Activated naive CD8-positive, alpha-beta T cell treated with anti-CD3 and anti-CD28 coated beads, Interleukin-2, amount 10 ng/mL, durations not matched to agents 7 days and 5 days (primary cell): Measurements from ENCODE around the gene DEGS2. TPM values are rescaled to one million over a fixed set of nuclear protein-coding genes. Genes with fewer than 3 reads are reported as not detected.
"Not testable (repeated sequence)": the region's sequence is repeated elsewhere in the genome, so short reads cannot be mapped to it uniquely, and the experiment has no call there.

Experiments
- ATAC-seq: fragments of 150-1000 bp; cut with Tn5 transposase; one replicate; pipeline ENCODE4 v1.10.0; 2021; ENCODE audit warnings: low read depth, moderate library complexity
- POLR2A ChIA-PET: fragments of 350-600 bp; sonication (Branson Sonifier 250); formaldehyde crosslinking; loops from one replicate; lab custom pipeline; 2021; ENCODE audit warnings: antibody characterized with exemption; lab: Charles Lee
- DNase-seq: peaks from one replicate; pipeline ENCODE4 v3.0.0; 2021
- H3K27ac Mint-ChIP-seq: one replicate; pipeline ENCODE4 v1.8.0; 2022; ENCODE audit warnings: mild to moderate bottlenecking, mixed read lengths
- H3K27me3 Mint-ChIP-seq: one replicate; pipeline ENCODE4 v1.8.0; 2022; ENCODE audit warnings: mild to moderate bottlenecking, moderate library complexity, mixed read lengths
- H3K36me3 Mint-ChIP-seq: one replicate; pipeline ENCODE4 v1.8.0; 2021; ENCODE audit warnings: mild to moderate bottlenecking, mixed read lengths
- H3K4me1 Mint-ChIP-seq: one replicate; pipeline ENCODE4 v1.8.0; 2021; ENCODE audit warnings: mixed read lengths
- H3K4me3 Mint-ChIP-seq: one replicate; pipeline ENCODE4 v1.8.0; 2022; ENCODE audit warnings: mild to moderate bottlenecking, moderate library complexity, mixed read lengths
- H3K9me3 Mint-ChIP-seq: one replicate; pipeline ENCODE4 v1.8.0; 2021; ENCODE audit warnings: mixed read lengths
- total RNA-seq, 2 experiments: library from RNA; stranded (reverse); gene quantifications; one replicate each; pipeline ENCODE4 v1.2.3, GENCODE V29; 2021

DEGS2 gene
- total RNA-seq, 2 experiments from 2014 or later, result 0.14 to 0.28 TPM

DNA sequence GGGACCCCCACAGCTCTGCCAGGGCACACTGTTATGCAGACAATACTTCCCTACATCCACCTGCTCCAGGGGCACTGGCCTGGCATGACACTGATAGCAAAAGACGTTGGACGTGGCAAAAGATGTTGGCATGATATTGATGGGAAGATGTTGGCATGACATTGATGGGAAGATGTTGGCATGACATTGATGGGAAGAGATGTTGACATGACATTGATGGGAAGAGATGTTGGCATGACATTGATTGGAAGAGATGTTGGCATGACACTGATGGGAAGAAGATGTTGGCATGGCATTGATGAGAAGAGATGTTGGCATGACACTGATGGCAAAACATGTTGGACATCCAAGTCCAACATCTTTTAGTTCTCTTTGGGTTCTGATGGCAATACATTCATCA, 11.4 kb upstream of the DEGS2 start:
- no peak overlapping the region for H3K4me3 Mint-ChIP-seq
- peaks cover 19% of the 10 kb centered on the region for H3K27me3 Mint-ChIP-seq
- H3K4me1 Mint-ChIP-seq, result peaks cover 9% of the 10 kb centered on the region
- ATAC-seq (no peak), DNase-seq (no peak)
- H3K36me3 Mint-ChIP-seq, result no peaks in the 10 kb centered on the region
- H3K9me3 Mint-ChIP-seq, result no peaks in the 10 kb centered on the region
- POLR2A ChIA-PET, result no interaction called here
- H3K27ac Mint-ChIP-seq, result no peak overlapping the region

DNA sequence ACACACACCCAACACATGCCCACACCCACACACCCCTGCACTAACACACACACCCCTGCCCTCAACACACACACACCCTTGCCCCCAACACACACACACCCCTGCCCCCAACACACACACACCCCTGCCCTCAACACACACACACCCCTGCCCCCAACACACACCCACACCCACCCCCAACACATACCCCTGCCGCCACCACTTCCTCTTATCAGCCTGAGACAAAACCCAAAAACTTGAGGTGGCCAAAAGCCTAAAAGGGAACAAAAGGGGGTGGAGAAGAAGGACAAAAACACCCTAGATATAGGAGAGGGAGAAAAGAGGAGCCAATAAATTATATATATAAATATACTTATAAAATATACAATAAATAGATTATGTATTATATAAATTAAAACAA, 9.1 kb upstream of the DEGS2 start:
- POLR2A ChIA-PET, result no interaction called here
- peaks cover 9% of the 10 kb centered on the region for H3K4me1 Mint-ChIP-seq
- no peak overlapping the region for H3K27ac Mint-ChIP-seq
- H3K27me3 Mint-ChIP-seq, result peaks cover 18% of the 10 kb centered on the region
- no peaks in the 10 kb centered on the region for H3K9me3 Mint-ChIP-seq
- DNase-seq, result no peak
- no peak for ATAC-seq
- no peaks in the 10 kb centered on the region for H3K36me3 Mint-ChIP-seq
- no peak overlapping the region for H3K4me3 Mint-ChIP-seq

DNA sequence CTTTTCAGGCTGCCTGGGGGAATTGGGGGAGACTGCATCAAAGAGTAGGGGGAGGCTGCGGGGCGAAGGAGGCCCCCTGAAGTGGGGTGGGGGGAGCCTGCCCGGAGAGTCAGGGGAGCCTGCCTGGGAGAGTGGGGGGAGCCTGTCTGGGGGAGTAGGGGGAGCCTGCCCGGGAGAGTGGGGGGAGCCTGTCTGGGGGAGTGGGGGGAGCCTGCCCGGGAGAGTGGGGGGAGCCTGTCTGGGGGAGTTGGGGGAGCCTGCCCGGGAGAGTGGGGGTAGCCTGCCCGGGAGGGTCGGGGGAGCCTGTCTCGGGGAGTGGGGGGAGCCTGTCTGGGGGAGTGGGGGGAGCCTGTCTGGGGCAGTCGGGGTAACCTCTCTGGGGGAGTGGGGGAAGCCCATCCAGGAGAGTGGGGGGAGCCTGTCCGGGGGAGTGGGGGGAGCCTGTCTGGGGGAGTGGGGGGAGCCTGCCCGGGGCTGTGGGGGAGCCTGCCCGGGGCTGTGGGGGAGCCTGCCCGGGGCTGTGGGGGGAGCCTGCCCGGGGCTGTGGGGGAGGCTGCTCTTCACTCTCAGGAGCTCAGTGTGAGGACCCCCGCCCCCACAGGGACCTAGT, 6.5 kb upstream of the DEGS2 start:
- ATAC-seq (peak; percentile 17), DNase-seq (no peak)
- no peaks in the 10 kb centered on the region for H3K9me3 Mint-ChIP-seq
- H3K4me1 Mint-ChIP-seq, result peaks cover 9% of the 10 kb centered on the region
- peaks cover 25% of the 10 kb centered on the region for H3K27me3 Mint-ChIP-seq
- peak overlapping the region; percentile 77 for H3K4me3 Mint-ChIP-seq
- H3K36me3 Mint-ChIP-seq, result no peaks in the 10 kb centered on the region
- H3K27ac Mint-ChIP-seq, result no peak overlapping the region
- POLR2A ChIA-PET, result no interaction called here

DNA sequence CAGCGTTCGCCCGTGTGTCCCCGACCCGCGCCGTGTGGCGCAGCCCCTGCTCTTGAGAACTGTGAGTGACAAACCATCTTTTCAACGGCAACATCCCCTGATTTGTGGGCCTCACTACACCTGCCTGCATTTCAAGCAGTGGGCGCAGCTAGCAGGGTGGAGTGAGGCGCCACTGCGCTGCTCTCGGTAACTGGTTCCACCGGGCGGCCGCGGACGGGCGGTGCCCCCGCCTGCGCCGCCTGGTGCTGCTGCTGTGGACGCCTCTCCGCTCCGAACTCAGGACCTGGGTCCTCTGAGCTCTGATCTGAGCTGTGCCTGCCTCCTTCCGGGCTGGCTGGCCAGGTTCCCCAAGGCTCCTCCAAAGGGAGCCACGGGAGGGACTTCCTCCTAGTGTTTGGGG, 5.9 kb upstream of the DEGS2 start:
- POLR2A ChIA-PET, result interaction anchor here (1.5 kb wide), 1 partner anchor 60 kb away, joined by 4 read pairs; no protein-coding TSS in a partner anchor
- no peaks in the 10 kb centered on the region for H3K9me3 Mint-ChIP-seq
- peaks cover 9% of the 10 kb centered on the region for H3K4me1 Mint-ChIP-seq
- ATAC-seq (no peak), DNase-seq (no peak)
- H3K4me3 Mint-ChIP-seq, result no peak overlapping the region
- no peak overlapping the region for H3K27ac Mint-ChIP-seq
- no peaks in the 10 kb centered on the region for H3K36me3 Mint-ChIP-seq
- peaks cover 28% of the 10 kb centered on the region for H3K27me3 Mint-ChIP-seq

DNA sequence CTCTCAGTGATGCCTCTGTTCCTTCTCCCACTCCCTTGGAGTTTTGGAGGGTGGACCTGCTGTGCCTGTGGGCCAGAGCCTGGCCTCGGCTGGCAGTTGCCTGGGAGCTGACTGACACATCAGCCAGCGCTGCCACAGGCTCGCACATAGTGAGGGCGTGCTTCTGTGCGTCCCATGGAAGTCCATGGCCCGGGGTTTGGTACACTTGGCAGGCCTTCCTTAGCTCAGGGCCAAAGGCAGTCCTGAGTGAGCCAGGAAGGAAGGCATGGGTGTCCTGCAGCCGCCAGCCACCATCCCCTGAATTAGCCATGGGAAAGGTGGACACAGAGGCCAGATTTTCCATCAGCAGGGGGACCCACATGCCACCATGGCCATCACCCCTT, 1.1 kb upstream of the DEGS2 start:
- H3K36me3 Mint-ChIP-seq, result no peaks in the 10 kb centered on the region
- H3K4me1 Mint-ChIP-seq, result peaks cover 2% of the 10 kb centered on the region
- DNase-seq (no peak), ATAC-seq (no peak)
- no peak overlapping the region for H3K27ac Mint-ChIP-seq
- POLR2A ChIA-PET, result no interaction called here
- peaks cover 38% of the 10 kb centered on the region for H3K27me3 Mint-ChIP-seq
- H3K9me3 Mint-ChIP-seq, result no peaks in the 10 kb centered on the region
- peak overlapping the region; percentile 44 for H3K4me3 Mint-ChIP-seq

DNA sequence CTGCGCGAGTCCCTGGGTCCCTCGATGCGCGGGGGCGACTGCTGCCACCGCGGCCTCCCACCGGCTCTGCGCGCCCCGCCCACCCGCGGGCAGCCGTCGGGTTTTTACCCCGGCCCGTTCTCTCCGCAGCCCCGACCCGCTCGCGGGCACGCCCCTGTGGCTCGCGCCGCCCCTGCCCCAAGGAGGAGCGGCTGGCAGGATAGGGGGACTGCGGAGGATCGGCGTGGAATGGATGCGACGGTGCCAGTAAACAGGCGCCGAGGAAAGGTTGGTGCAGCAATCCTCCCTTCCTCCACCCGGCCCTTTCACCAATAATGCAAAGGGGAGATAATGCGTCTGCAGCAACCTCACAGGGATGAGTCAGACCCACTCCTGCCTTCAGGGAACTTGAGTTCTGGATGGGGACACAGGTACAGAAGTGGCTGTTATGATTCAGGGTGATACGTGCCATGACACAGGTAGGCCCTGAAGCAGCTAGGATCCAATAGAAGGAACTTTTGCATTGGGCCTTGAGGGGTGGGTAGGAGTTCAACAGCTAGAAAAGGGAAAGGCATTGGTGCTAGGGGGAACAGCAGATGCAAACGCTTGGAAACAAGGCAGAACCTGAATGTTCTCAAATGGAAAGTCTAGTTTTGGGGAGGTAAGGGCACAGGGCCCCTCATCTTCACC, 554 bp upstream of the DEGS2 start:
- H3K36me3 Mint-ChIP-seq, result peaks cover 2% of the 10 kb centered on the region
- H3K4me1 Mint-ChIP-seq, result peaks cover 2% of the 10 kb centered on the region
- POLR2A ChIA-PET, result interaction anchor here (1.0 kb wide), 1 partner anchor 13 kb away, joined by 3 read pairs; no protein-coding TSS in a partner anchor

DNA sequence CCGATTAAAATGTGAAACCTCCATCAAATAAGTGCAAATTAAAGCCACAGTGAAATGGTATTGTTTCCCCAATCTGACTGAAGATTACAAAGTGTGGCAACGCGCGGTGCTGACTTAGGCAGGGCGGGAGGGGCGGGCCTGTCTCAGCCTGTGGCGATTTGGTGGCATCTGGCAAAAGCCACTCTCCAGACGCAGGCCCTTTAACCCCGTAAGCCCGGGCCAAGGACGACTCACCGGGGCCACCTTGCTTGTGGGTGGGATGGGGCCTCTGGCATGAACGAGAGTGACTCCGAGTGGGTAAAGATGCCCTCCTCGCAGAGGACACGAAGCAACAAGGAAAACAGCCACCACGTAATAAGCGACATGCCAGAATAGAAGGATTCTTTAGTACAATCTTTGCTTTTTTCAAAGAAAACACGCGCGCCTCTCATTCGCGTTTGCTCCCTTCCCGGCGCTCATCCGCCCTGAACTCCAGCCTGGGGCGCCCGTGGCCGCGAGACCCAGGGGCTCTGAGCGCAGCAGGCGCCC, 815 bp downstream of the DEGS2 start:
- POLR2A ChIA-PET, result interaction anchor here (0.6 kb wide), 1 partner anchor 1977 kb away, joined by 3 read pairs; no protein-coding TSS in a partner anchor
- peaks cover 6% of the 10 kb centered on the region for H3K9me3 Mint-ChIP-seq
- peaks cover 4% of the 10 kb centered on the region for H3K36me3 Mint-ChIP-seq
- ATAC-seq, result no peak
- no peak for DNase-seq
- no peak overlapping the region for H3K27ac Mint-ChIP-seq
- peaks cover 33% of the 10 kb centered on the region for H3K27me3 Mint-ChIP-seq
- peak overlapping the region; percentile 28 for H3K4me3 Mint-ChIP-seq
- H3K4me1 Mint-ChIP-seq, result peaks cover 2% of the 10 kb centered on the region

More for the DNA sequence above, 554 bp upstream of the DEGS2 start:
- Mint-ChIP-seq H3K9me3 (peaks cover 3% of the 10 kb centered on the region), H3K27me3 (peaks cover 36% of the 10 kb centered on the region), H3K4me3 (peak overlapping the region; percentile 44), H3K27ac (no peak overlapping the region)
- ATAC-seq, result no peak
- DNase-seq, result no peak

DNA sequence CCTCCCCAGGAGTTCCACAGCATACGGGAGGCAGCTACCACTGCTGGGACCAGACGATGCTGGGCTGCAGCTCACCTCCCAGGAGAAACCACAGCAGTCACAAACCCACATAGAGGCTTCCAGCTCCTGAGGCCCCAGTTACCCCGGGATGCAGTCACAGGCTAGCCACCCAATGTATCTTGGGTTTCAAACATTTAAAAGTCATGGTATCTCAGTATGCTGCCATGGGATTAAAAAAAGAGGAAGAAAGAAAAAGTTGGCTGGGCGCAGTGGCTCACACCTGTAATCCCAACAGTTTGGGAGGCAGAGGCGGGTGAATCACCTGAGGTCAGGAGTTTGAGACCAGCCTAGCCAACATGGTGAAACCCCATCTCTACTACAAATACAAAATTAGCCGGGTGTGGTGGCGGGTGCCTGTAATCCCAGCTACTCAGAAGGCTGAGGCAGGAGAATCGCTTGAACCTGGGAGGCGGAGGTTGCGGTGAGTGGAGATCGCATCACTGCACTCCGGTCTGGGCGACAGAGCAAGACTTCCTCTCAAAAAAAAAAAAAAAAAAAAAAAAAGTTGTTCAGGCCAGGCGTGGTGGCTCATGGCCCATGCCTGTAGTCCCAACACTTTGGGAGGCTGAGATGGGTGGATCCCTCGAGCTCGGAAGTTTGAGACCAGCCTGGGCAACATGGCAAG, 1.8 kb downstream of the DEGS2 start:
- not testable (repeated sequence) for H3K36me3 Mint-ChIP-seq, H3K27ac Mint-ChIP-seq, H3K4me1 Mint-ChIP-seq, ATAC-seq, DNase-seq, H3K9me3 Mint-ChIP-seq
- Mint-ChIP-seq H3K4me3 (peak overlapping the region; percentile 28), H3K27me3 (peaks cover 34% of the 10 kb centered on the region)
- POLR2A ChIA-PET, result interaction anchor here (0.6 kb wide), 1 partner anchor 1978 kb away, joined by 3 read pairs; no protein-coding TSS in a partner anchor

DNA sequence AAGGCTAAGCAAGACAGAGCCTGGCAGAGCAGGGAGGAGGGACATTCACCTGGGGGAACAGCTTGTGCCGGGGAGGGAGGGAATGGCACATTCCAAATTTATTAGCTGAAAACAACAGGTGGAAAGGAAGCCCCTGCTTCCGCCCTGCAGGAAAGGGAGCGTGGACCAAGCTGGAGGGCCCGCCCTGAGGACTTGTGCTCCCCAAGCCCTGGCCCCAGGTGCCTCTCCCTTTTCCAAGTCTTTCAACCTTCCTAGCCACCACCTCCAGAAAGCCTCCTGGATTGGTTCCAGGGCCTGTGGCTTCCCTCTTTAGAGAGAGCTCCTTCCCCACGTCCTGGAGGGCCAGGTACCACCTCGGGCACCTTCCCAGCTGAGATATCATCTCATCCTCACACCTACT, 2.7 kb downstream of the DEGS2 start:
- H3K36me3 Mint-ChIP-seq, result peaks cover 4% of the 10 kb centered on the region
- H3K4me3 Mint-ChIP-seq, result no peak overlapping the region
- ATAC-seq (no peak), DNase-seq (no peak)
- H3K9me3 Mint-ChIP-seq, result peaks cover 6% of the 10 kb centered on the region
- peaks cover 2% of the 10 kb centered on the region for H3K4me1 Mint-ChIP-seq
- peaks cover 33% of the 10 kb centered on the region for H3K27me3 Mint-ChIP-seq
- POLR2A ChIA-PET, result no interaction called here
- H3K27ac Mint-ChIP-seq, result no peak overlapping the region

DNA sequence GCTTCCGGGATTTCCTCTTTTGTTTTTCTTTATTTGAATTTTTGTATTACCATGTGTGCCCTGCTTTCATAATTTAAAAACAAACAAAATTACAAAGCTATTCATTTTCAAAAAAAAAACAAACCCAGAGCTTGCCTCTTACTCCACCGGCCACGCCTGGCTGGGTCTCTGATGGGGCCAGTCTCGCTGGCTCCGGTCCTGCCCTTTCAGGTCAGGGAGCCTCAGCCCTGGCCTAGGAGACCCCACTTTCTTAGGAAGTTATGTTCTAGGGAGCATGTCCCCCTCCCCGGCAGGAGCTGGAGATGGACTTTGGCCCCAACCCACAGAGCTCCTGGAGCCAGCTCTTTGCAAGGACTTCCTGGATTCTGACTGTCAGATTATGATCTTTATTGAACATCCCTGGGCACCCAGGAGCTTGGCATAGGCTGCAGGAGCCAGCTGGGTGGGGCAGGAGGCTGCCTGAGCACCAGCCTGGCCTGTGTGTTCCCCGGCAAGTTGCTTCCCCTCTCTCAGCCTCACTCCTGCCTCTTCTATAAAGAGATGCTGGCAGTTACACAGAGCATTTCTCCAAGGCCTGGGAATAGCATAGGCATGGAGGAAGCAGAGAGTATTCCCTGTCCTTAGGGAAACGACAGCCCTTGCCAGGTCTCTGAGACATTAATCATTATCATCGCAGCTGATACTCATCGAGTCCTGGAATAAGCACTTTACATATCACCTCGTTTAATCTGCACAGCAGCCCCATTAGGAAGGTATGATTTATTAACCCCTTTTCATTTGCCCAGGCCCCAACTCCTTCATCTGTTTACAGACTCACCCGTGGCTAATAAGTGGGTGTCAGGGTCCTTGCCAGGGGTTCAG, 3.5 kb downstream of the DEGS2 start:
- Mint-ChIP-seq H3K27ac (no peak overlapping the region), H3K4me3 (no peak overlapping the region), H3K27me3 (peaks cover 27% of the 10 kb centered on the region), H3K4me1 (peaks cover 2% of the 10 kb centered on the region), H3K36me3 (peaks cover 4% of the 10 kb centered on the region), H3K9me3 (peaks cover 6% of the 10 kb centered on the region)
- DNase-seq (no peak), ATAC-seq (no peak)
- POLR2A ChIA-PET, result no interaction called here

DNA sequence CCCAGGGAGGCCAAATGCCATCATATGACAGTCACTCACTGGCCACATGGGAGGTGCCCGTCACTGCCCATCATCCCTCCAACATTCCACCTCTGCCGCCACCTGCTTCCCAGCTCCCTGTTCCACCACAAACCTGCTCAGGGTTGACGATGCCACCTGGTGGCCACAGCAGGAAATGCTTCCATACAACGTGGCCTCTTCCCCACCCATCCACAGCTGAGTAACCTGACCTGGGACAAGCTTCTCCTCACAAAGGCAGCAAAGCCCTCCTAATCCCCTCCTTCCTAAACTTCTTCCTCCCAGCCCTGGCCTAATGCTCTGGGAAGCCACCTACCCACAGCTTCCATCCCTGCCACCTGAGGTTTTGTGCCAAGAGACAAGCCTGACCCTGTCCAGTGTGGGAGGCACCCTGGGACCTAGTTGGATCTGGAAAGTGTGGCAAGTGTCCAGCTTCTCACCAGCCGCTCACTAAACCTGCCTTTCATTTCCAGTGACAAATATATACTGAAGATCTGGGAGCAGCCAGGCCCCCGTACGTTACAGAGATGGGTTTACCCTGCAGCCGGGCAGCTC, 4.3 kb downstream of the DEGS2 start:
- POLR2A ChIA-PET, result no interaction called here
- Mint-ChIP-seq H3K27me3 (peaks cover 22% of the 10 kb centered on the region), H3K27ac (peak overlapping the region; percentile 58), H3K9me3 (peaks cover 6% of the 10 kb centered on the region), H3K4me1 (peaks cover 2% of the 10 kb centered on the region), H3K4me3 (no peak overlapping the region), H3K36me3 (peaks cover 4% of the 10 kb centered on the region)
- no peak for ATAC-seq
- DNase-seq, result no peak

DNA sequence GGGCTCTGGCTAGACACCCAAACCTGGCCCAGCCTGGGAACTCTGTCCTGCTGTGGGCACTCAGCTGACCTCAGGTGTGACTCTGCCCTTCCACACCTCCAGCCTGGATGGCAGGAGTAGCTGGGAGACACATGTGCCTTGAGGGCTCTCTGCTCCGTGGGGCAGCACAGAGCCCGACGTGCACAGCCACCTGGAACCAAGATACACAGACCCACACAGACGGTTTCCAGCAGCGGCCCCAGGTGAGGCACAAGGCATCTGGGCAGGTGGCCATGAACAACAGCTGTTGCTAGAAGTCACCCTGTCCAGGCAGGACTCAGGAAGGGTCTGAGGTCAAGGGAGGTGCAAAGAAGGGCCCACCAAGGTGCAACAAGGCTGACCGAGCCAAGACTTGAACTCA, 5.9 kb downstream of the DEGS2 start:
- Mint-ChIP-seq H3K27ac (no peak overlapping the region), H3K27me3 (peaks cover 16% of the 10 kb centered on the region), H3K4me3 (no peak overlapping the region), H3K36me3 (peaks cover 4% of the 10 kb centered on the region), H3K4me1 (peaks cover 1% of the 10 kb centered on the region), H3K9me3 (peaks cover 6% of the 10 kb centered on the region)
- ATAC-seq, result no peak
- POLR2A ChIA-PET, result no interaction called here
- DNase-seq, result no peak
